Measurements from ENCODE around the gene CASP9. TPM values are rescaled to one million over a fixed set of nuclear protein-coding genes. Genes with fewer than 3 reads are reported as not detected.
"Not testable (repeated sequence)": the region's sequence is repeated elsewhere in the genome, so short reads cannot be mapped to it uniquely, and the experiment has no call there.

Gene CASP9
- total RNA-seq, 2 donors from 2014 or later: 11.4 to 14.8 TPM

DNA sequence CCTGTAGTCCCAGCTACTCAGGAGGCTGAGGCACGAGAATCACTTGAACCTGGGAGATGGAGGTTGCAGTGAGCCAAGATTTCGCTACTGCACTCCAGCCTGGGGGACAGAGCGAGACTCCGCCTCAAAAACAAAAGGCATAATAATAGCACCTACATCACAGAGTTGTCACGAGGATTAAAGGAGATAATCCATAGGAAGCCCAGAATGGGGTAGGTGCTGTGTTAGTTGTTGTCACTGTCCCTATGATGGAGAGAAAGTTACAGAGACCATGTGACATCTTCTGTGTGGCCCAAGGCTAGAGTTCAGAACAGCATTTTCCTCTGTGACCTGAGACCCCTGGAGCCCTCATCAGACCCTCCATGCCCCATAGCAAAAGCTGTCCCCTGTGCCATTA, 60.1 kb downstream of the CASP9 start:
- not testable (repeated sequence) for H3K4me3 Mint-ChIP-seq; H3K36me3 Mint-ChIP-seq (ENCODE audit: low read depth); ATAC-seq; H3K27ac Mint-ChIP-seq; H3K4me1 Mint-ChIP-seq; DNase-seq; H3K9me3 ChIP-seq (ENCODE audit: control insufficient read depth, low read length, poor library complexity, severe bottlenecking)
- H3K27me3 Mint-ChIP-seq: peaks cover 18% of the 10 kb centered on the region

DNA sequence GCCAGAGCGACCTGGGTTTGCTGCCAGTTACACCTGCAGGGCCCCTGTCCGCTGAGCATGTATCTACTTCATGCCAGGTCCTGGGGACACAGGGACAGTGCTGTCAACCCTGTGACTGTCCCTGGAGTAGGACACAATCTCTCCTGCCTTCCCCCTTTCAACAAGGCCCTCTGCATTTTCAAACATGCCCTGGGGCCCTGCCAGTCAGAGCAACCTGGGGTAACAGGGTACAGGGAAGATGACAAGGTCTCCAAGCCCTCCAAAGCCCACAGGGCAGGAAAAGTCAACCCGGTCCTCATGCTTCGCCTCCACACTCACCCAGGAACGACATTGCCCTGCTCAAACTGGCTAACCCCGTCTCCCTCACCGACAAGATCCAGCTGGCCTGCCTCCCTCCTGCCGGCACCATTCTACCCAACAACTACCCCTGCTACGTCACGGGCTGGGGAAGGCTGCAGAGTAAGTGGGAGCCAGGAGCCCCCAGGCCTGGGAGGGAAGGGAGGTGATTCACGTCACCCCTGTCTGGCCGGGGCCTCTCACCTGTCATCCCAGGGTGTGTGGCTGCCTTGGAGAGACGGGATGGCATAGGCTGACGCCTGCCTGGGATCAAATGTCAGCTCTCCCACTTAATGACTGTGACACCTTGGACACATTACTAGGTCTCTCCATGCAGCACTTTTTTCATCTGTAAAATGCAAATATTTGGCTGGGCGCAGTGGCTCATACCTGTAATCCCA, 60.8 kb downstream of the CASP9 start:
- not testable (repeated sequence) for DNase-seq; H3K4me1 Mint-ChIP-seq; H3K27ac Mint-ChIP-seq; H3K4me3 Mint-ChIP-seq; H3K9me3 ChIP-seq (ENCODE audit: control insufficient read depth, low read length, poor library complexity, severe bottlenecking); H3K36me3 Mint-ChIP-seq (ENCODE audit: low read depth); ATAC-seq
- H3K27me3 Mint-ChIP-seq: peaks cover 20% of the 10 kb centered on the region

DNA sequence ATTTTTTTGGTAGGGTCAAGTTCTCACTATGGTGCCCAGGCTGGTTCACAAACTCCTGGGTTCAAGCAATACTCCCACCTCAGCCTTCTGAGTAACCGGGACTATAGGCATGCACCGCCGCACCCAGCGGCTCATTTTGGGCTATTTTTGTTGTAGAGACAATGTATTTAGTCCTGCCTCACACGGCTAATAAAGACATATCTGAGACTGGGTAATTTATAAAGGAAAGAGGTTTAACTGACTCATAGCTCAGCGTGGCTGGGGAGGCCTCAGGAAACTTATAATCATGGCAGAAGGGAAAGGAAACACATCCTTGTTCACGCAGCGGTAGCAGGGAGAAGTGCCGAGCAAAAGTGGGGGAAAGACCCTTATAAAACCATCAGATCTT, 63.3 kb downstream of the CASP9 start:
- Mint-ChIP-seq H3K4me3 (no peak overlapping the region), H3K27me3 (peaks cover 39% of the 10 kb centered on the region)

DNA sequence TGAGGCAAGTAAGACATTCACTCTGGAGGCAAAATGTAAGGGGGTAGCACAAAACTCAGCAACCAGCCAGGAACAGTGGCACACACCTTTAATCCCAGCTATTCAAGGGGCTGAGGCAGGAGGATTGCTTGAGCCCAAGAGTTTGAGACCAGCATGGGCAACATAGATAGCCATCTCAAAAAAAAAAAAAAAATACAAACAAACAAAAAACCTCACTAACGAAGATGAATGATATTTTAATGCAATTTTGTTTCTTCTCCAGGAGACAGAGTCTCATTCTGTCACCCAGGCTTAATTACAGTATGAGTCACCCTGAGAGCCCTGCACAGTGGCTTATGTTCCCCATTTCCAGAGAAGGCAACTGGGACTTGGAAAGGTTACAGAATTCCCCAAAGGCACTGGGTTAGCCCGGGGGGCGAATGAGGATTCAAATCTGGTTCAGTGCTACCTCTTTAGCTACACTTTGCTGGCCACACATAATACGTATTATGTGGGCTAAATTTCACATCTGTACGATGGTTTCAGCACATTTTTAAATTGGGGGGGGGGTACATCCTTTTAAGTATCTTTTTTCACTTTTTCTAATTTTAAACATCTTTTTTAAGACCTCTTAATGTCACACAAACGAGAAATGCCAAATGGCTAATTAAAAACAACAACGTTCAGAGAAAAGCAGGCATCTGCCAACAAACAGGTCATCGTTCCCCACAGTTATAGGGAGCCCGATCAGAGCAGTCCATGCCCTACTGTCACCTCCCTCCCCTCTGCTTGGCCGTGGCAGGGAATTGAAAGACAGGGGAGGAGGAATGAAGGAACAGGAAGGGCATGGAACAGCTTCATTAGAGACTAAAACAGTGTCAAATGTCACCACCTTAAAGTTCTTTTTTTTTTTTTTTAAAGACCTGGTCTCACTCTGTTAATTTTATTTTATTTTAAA, 64.0 kb downstream of the CASP9 start:
- DNase-seq (no peak), ATAC-seq (no peak)
- no peak overlapping the region for H3K4me3 Mint-ChIP-seq
- no peak overlapping the region for H3K27ac Mint-ChIP-seq
- no peaks in the 10 kb centered on the region for H3K36me3 Mint-ChIP-seq (ENCODE audit: low read depth)
- H3K9me3 ChIP-seq (ENCODE audit: control insufficient read depth, low read length, poor library complexity, severe bottlenecking): no peaks in the 10 kb centered on the region
- peaks cover 44% of the 10 kb centered on the region for H3K27me3 Mint-ChIP-seq
- H3K4me1 Mint-ChIP-seq: no peaks in the 10 kb centered on the region

More for the DNA sequence above, 63.3 kb downstream of the CASP9 start:
- ATAC-seq (no peak), DNase-seq (no peak)
- no peaks in the 10 kb centered on the region for H3K9me3 ChIP-seq (ENCODE audit: control insufficient read depth, low read length, poor library complexity, severe bottlenecking)
- Mint-ChIP-seq H3K36me3 (ENCODE audit: low read depth) (no peaks in the 10 kb centered on the region), H3K4me1 (no peaks in the 10 kb centered on the region), H3K27ac (no peak overlapping the region)

DNA sequence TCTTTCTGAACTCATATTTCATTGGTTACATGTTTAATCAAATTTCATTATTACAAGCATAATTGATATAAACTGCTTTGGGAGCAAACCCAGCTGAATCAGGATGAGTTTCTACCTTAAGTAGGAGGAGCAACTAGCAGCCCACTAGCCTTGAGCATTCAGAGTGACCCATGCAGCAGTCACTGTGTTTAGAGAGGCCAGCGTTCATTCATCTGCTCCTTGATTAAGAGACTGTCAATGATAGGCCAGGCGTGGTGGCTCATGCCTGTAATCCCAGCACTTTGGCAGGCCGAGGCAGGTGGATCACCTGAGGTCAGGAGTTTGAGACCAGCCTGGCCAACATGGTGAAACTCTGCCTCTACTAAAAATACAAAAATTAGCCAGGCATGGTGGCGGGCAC, 65.6 kb downstream of the CASP9 start:
- peaks cover 37% of the 10 kb centered on the region for H3K27me3 Mint-ChIP-seq
- not testable (repeated sequence) for H3K4me1 Mint-ChIP-seq; H3K36me3 Mint-ChIP-seq (ENCODE audit: low read depth); H3K27ac Mint-ChIP-seq; H3K4me3 Mint-ChIP-seq; H3K9me3 ChIP-seq (ENCODE audit: control insufficient read depth, low read length, poor library complexity, severe bottlenecking); DNase-seq; ATAC-seq

DNA sequence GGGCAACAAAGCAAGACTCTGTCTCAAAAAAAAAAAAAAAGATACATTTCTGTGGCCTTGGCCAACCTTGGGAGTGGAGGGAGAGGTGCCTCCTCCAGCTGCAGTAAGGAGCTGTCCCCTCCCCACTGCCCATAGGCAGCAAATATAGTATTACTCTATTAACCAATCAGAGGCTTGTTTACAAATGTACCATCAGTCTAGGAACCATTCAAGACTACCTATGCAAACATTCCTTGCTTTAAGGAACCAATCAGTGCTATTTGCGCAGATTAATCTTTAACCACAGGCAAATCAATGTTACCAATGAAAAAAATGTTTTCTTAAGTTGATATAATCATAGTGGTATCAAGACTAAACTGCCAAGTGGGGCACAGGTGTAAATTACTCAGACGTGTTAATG, 66.4 kb downstream of the CASP9 start:
- no peak for DNase-seq
- H3K4me1 Mint-ChIP-seq: no peaks in the 10 kb centered on the region
- H3K36me3 Mint-ChIP-seq (ENCODE audit: low read depth): no peaks in the 10 kb centered on the region
- no peak overlapping the region for H3K4me3 Mint-ChIP-seq
- H3K27ac Mint-ChIP-seq: no peak overlapping the region
- no peak for ATAC-seq
- peaks cover 37% of the 10 kb centered on the region for H3K27me3 Mint-ChIP-seq
- no peaks in the 10 kb centered on the region for H3K9me3 ChIP-seq (ENCODE audit: control insufficient read depth, low read length, poor library complexity, severe bottlenecking)

DNA sequence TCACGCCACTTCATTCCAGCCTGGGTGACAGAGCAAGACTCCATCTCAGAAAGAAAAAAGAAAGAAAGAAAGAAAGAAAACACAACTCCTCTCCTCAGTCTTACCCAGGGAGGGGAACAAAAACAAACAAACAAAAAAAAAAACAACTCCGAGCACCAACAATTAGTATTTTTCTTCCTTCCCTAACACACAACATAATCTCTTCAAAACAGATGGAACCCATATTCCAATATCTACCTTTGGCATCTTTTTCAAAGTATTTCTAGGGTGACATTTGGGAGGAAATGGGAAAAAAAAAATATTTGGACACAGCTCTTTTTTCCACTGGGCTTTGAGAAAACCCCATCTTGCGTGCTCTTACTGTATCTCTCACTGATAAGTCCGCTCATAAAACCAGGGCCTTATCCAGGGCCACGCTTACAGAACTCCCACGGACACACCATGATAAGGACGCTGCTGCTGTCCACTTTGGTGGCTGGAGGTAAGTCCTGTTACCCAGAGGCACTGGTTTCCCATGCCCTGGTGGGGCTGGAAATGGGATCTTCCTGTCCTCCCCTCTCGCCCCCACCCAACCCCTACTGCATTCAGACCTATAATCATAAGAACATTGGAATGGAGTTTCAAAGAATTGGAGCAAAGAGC, 67.6 kb downstream of the CASP9 start, which contains the start of gene CELA2A:
TSS of gene CELA2A (plus strand) at position 420 of the 642 bp plus-strand sequence. CDS start at position 442, 22 bp downstream.
- Mint-ChIP-seq H3K27me3 (peaks cover 34% of the 10 kb centered on the region), H3K4me1 (no peaks in the 10 kb centered on the region), H3K27ac (no peak within 1 kb of the TSS), H3K4me3 (no peak within 1 kb of the TSS), H3K36me3 (ENCODE audit: low read depth) (no peaks in the 10 kb centered on the region)
- no peak for ATAC-seq
- no peaks in the 10 kb centered on the region for H3K9me3 ChIP-seq (ENCODE audit: control insufficient read depth, low read length, poor library complexity, severe bottlenecking)
- DNase-seq: no peak

DNA sequence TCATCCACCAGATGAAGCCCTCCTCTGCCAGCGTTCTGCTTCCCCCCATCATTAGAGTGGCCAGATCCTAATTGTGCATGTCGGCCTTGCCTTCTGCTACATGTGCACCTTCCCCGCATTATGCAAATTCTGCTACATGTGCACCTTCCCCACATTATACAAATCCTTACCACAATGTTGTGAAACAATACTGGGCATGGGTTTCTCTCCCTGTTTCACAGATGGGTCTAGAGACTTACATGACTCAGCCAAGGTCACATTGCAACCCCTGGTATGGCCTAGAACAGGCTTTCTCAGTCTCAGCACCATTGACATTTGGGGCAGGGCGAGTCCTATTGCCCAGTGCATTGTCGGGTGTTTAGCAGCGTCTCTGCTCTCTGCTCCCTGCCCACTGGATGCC, 68.5 kb downstream of the CASP9 start:
- Mint-ChIP-seq H3K36me3 (ENCODE audit: low read depth) (no peaks in the 10 kb centered on the region), H3K4me3 (no peak overlapping the region), H3K27me3 (peaks cover 31% of the 10 kb centered on the region), H3K4me1 (no peaks in the 10 kb centered on the region), H3K27ac (no peak overlapping the region)
- DNase-seq (no peak), ATAC-seq (no peak)
- no peaks in the 10 kb centered on the region for H3K9me3 ChIP-seq (ENCODE audit: control insufficient read depth, low read length, poor library complexity, severe bottlenecking)

DNA sequence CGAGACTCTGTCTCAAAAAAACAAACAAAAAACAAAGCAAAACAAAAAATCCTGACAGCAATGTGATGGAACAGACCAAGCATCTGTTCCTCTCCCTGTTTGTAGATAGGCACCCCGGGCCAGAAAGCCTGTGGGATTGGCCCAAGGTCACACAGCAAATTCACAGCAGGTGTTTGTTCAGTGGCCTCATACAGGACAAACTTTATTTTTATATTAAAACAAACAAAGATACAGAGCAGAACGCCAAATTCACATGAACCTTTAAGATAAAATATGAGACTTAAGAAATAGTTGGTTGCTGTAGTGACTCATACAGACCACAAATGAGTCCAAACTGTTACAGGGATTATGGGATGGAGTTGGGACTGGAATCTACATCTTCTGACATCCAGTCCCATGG, 69.8 kb downstream of the CASP9 start:
- ATAC-seq: no peak
- H3K27me3 Mint-ChIP-seq: peaks cover 34% of the 10 kb centered on the region
- DNase-seq: no peak
- no peaks in the 10 kb centered on the region for H3K4me1 Mint-ChIP-seq
- no peak overlapping the region for H3K27ac Mint-ChIP-seq
- no peaks in the 10 kb centered on the region for H3K36me3 Mint-ChIP-seq (ENCODE audit: low read depth)
- no peak overlapping the region for H3K4me3 Mint-ChIP-seq
- H3K9me3 ChIP-seq (ENCODE audit: control insufficient read depth, low read length, poor library complexity, severe bottlenecking): no peaks in the 10 kb centered on the region

DNA sequence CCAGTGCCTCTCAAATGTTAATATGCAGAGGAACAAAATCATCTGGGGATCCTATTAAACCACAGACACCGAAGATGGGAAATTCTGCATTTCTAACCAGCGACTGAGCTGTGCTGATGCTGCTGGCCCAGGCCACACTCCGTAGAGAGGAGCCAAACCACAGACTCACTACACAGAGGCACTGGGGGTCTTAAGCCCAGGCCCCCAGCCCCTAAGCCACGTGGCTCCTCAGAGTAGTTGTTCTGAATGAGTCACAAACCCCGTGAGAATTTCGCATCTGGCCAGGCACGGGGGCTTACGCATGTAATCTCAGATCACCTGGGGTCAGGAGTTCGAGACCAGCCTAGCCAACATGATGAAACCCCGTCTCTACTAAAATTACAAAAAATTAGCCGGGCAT, 70.3 kb downstream of the CASP9 start:
- H3K27me3 Mint-ChIP-seq: peaks cover 36% of the 10 kb centered on the region
- no peak overlapping the region for H3K4me3 Mint-ChIP-seq
- no peak overlapping the region for H3K27ac Mint-ChIP-seq
- H3K36me3 Mint-ChIP-seq (ENCODE audit: low read depth): no peaks in the 10 kb centered on the region
- H3K4me1 Mint-ChIP-seq: no peaks in the 10 kb centered on the region
- no peak for ATAC-seq
- DNase-seq: no peak
- H3K9me3 ChIP-seq (ENCODE audit: control insufficient read depth, low read length, poor library complexity, severe bottlenecking): no peaks in the 10 kb centered on the region

DNA sequence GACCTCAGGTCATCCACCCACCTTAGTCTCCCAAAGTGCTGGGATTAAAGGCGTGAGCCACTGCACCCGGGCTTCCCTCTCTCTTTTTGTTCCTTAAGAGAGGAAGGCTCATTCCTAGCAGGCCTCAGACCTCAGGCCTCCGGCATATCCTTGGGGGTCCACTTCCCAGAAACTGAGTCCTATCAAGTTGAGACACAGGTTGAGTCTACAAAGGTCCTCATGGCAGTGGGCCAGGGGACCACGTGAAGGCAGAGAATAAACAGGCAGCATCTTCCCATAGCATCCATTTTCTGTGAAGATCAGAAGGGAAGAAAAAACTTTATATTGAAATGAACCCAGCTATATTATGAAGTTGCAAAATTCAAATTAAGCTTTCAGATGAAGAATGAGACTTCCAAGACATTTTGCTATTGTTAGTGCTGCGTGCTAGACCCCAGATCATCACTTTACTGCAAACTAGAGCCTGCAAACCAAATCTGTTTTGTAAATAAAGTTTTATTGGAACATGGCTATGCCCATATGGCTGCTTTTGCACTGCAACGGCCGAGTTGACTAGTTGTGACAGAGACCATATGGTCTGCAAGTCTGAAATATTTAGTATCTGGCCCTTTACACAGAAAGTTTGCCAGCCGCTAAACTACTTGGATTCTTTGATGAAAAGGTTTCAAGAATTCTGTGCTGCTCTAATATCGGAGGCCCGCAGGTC, 71.0 kb downstream of the CASP9 start:
- H3K27me3 Mint-ChIP-seq: peaks cover 31% of the 10 kb centered on the region
- no peak overlapping the region for H3K4me3 Mint-ChIP-seq
- no peak for ATAC-seq
- no peaks in the 10 kb centered on the region for H3K9me3 ChIP-seq (ENCODE audit: control insufficient read depth, low read length, poor library complexity, severe bottlenecking)
- H3K36me3 Mint-ChIP-seq (ENCODE audit: low read depth): no peaks in the 10 kb centered on the region
- no peak overlapping the region for H3K27ac Mint-ChIP-seq
- no peak for DNase-seq
- no peaks in the 10 kb centered on the region for H3K4me1 Mint-ChIP-seq

DNA sequence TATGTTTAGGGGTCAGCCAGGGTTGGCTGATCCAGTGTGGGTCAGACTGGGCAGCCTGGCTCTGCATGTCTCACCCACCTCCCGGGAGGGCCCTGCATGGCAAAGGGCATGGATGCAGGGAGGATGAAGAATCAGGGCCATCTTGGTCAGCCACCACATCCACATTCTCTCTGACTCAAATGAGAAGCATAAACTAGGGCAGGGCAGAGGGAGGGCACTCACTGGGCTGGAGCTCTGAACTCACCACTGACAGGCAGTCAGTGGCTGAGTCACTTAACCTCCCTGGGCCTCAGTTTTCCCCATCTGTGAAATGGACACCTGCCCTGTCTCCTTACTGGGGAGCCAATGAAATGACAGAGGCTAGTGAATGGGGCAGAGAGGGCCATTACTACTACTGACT, 71.8 kb downstream of the CASP9 start:
- H3K27me3 Mint-ChIP-seq: peaks cover 34% of the 10 kb centered on the region

More for the DNA sequence above, 71.8 kb downstream of the CASP9 start:
- no peaks in the 10 kb centered on the region for H3K36me3 Mint-ChIP-seq (ENCODE audit: low read depth)
- H3K4me1 Mint-ChIP-seq: no peaks in the 10 kb centered on the region
- no peak overlapping the region for H3K4me3 Mint-ChIP-seq
- DNase-seq: no peak
- H3K27ac Mint-ChIP-seq: no peak overlapping the region
- no peaks in the 10 kb centered on the region for H3K9me3 ChIP-seq (ENCODE audit: control insufficient read depth, low read length, poor library complexity, severe bottlenecking)
- ATAC-seq: no peak

All from T-helper 17 cell (primary cell).